Dermis lymphatic vessel endothelial cell (primary cell): ENCODE results near the gene EFNB2. TPM values are rescaled to one million over a fixed set of nuclear protein-coding genes. Genes with fewer than 3 reads are reported as not detected.

ENCODE experiments used
- total RNA-seq: library from RNA; depleted of rRNA; stranded (reverse); fragments of >200 nt; gene quantifications from 2 replicates; pipeline ENCODE4 v1.2.1, GENCODE V29; 2014

The EFNB2 gene
- total RNA-seq: 83.2 and 123 TPM in 2 replicates

GRCh38 chr13:106535552-106536243 is at the start of gene EFNB2:
Gene EFNB2 (minus strand): TSS chr13:106535662. CDS start chr13:106534964, 698 bp downstream.

DNA sequence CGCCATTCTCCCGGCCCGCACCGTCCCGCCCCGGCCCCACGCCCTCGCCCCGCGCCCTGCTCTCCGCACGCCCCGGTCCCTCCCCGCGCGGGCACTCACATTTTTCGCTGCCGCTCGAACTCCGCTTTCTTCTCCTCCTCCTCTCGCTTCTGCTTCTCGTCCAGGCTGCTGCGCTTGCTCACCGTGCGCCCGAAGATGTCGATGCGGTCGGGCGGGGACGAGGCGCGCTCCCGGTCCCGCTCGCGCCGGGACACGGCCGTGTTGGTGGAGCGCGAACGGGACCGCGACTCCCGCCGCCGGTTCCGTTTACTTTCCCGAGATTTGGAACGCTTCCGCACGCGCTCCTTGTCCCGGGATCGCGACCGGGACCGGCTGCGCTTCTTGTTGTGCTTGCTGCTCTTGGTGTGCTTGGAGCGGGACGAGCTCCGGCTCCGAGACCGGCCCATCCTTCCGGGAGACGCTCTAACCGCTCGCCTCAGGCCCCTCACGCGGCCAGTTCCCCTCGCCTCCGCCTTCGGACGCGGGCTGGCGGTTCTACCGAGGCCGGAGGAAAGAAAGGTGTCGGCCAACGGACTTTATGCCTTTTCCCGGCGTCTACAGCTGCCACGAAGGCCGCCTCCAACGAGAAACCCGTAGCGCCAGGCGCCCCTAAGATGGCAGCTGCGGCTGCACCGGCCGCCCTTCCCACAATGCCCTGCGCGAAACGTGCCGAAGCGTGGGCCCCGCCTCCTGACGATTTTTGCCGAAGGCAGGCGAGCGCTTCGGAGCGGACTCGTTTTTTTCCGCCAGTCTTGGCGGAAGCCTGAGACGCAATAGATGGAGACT is 32.2 kb upstream of the EFNB2 start, which contains the start of gene ARGLU1:
ARGLU1 (minus strand) TSS at position 664 of the 825 bp plus-strand sequence; CDS start at position 446, 218 bp downstream.

Other genes with a start within 250 kb of the EFNB2 start
- gene ARGLU1, start 32.5 kb upstream of the EFNB2 start, total RNA-seq: 37.6 and 53.1 TPM in 2 replicates